IPS-18a (cell line): ENCODE data around the gene IFNG-AS1.

Experiments used
- H3K27ac ChIP-seq: one replicate; pipeline ENCODE4 v1.5.1; 2013; ENCODE audit warnings: low read length
- H3K27me3 ChIP-seq: one replicate; pipeline ENCODE4 v1.6.1; 2013; ENCODE audit warnings: mild to moderate bottlenecking, low read length; ENCODE audit not compliant: control insufficient read depth, insufficient read depth
- H3K36me3 ChIP-seq: one replicate; pipeline ENCODE4 v1.6.1; 2013; ENCODE audit warnings: low read depth, low read length; ENCODE audit not compliant: control insufficient read depth
- H3K4me1 ChIP-seq: one replicate; pipeline ENCODE4 v1.6.1; 2013; ENCODE audit warnings: low read depth, low read length; ENCODE audit not compliant: control insufficient read depth
- H3K4me3 ChIP-seq: one replicate; pipeline ENCODE4 v1.5.1; 2013; ENCODE audit warnings: low read length
- H3K9ac ChIP-seq: one replicate; pipeline ENCODE4 v1.6.1; 2013; ENCODE audit warnings: mild to moderate bottlenecking, low read length, moderate library complexity
- H3K9me3 ChIP-seq: one replicate; pipeline ENCODE4 v1.6.1; 2013; ENCODE audit warnings: low read depth, low read length; ENCODE audit not compliant: control insufficient read depth

IFNG-AS1 gene

DNA sequence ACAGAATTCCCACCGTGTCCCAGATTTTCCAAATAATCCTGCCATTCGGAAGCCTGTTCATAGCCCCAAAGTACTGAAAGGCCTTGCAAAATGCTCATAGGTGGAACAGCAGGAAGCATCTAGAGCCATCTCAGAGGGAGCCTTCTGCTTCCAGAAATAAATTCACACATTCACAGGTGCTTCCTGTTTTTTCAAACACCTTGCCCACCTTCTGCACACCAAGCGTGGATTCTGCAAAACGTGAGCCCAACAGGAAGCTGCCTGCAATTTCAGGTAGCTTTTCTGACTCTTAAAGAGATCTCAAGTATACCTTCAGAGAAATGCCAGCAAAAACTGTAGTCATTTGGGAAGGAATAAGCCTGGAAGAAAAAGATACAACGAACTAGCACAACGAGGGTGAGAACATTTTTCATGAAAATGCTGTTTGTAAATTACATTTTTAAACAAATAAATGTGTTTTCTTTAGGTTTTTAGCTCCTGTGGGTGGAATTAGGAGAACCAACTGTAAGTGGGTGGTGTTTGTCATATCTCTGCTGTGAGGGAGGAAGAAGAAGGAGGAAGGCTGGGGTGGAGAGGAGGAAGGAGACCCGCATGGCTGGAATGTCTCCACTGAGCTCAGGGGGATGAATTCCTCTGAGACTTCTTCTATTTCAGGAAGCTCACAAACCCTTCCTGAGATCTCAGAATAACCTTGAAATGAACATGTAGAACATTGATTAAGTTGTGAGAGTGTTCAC is at the start of gene IFNG-AS1:
Gene IFNG-AS1 (plus strand): TSS at position 264 of the 737 bp plus-strand sequence.
- Histone ChIP-seq H3K9me3 (no peaks in the 10 kb centered on the region), H3K9ac (no peak within 1 kb of the TSS), H3K4me3 (no peak within 1 kb of the TSS), H3K27me3 (no peaks in the 10 kb centered on the region), H3K27ac (no peak within 1 kb of the TSS), H3K36me3 (no peaks in the 10 kb centered on the region), H3K4me1 (no peaks in the 10 kb centered on the region)

DNA sequence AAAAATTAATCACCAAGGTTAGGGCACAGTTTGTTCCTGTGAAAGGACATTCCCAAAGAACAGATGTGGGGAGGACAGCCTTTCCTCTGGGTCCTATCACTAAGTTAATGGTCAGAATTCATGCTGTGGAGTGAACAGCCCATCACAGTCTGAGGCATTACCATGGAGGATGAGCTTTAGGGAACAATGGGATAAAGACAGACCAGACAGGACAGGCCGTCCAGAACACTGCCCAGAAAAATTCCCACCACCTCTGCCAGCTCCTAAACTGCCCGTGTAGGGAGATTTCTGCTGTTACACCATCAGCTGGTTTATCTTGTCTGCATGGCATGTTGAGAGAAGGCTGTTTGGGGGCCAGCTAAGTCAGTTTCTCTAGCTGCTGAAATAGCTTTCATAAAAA is 49.6 kb upstream of the IFNG-AS1 start:
- Histone ChIP-seq H3K4me3 (no peak overlapping the region), H3K27ac (no peak overlapping the region), H3K36me3 (no peaks in the 10 kb centered on the region), H3K9ac (no peak overlapping the region), H3K4me1 (peaks cover 9% of the 10 kb centered on the region), H3K9me3 (no peaks in the 10 kb centered on the region), H3K27me3 (no peaks in the 10 kb centered on the region)

DNA sequence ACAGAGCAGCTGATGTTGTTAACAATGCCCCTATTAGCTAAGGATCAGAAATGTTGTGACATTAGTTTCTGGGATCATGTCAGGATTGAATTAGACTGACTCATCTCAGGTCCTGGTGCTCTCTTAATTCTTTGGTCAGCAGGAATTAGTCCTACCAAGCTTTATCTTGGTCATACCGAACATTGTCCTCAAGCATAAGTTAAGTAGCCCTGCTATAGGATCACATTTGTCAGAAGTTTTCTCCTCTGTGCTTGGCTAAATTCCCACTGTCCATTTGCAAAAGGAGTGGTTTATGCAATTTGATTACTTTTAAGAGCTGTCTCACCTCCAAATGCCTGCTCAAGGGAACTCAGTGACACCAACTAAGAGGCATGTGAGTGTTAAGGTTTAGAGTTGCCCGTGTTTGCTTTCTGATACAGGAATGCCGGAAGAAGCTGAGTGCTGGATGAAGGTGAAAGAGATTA is 48.4 kb upstream of the IFNG-AS1 start:
- H3K27ac ChIP-seq, result no peak overlapping the region
- H3K36me3 ChIP-seq, result no peaks in the 10 kb centered on the region
- no peak overlapping the region for H3K9ac ChIP-seq
- no peaks in the 10 kb centered on the region for H3K27me3 ChIP-seq
- H3K9me3 ChIP-seq, result no peaks in the 10 kb centered on the region
- H3K4me3 ChIP-seq, result no peak overlapping the region
- H3K4me1 ChIP-seq, result peaks cover 9% of the 10 kb centered on the region

DNA sequence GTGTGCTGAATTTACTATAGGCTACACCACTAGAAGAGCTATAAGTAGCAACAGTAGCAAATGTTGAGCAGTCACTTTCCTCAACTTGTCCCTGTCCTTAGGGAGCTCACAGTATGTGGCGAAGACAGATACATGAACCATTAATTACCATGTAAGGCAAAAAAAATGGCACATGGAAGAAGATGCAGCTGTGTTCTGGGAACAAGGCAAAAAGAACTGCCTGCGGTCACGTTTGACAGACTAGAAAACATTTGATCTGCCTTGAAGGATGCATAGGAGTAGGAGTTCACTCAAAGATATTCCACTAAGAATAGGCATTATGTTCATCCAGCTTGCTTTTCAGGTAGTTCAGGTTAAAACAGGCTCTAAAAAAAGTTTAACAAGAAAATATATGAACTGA is 46.5 kb upstream of the IFNG-AS1 start:
- H3K4me1 ChIP-seq, result peaks cover 9% of the 10 kb centered on the region
- no peaks in the 10 kb centered on the region for H3K27me3 ChIP-seq
- no peaks in the 10 kb centered on the region for H3K36me3 ChIP-seq
- no peak overlapping the region for H3K4me3 ChIP-seq
- H3K9ac ChIP-seq, result no peak overlapping the region
- no peak overlapping the region for H3K27ac ChIP-seq
- H3K9me3 ChIP-seq, result no peaks in the 10 kb centered on the region

DNA sequence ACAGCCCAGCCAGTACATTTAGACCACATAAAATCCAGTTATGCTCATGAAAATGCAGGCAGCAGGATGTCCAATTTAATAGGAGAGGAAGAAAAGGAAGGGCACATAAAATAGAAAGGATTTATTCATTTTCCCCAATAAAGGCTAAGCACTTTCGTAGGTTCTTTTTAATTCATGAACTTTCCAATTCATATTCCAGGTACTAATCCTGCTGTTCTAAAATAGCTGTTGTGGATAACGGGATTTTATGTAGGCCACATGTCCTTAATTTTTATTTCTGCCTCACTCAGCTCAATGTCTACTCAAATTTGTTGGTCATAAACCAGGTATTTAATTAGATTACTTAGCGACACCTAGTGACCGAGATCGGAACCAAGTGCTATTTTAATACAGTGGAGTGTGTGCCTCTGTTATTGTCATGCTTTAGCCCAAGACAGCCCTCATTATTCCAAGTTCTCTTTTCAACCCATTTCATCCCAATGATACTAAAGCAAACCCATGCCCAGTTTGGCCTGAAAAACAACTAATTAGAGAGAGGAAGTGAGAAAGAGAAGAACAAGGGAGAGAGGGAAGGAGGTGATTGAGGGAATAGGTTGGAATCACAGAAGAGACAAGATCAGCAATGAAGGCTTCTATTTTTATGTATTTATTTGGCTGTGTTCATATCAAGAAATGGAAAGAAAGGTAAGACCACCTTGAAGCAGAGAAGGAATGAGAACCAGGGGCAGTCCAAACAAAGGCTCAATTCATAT is 45.9 kb upstream of the IFNG-AS1 start:
- Histone ChIP-seq H3K9me3 (no peaks in the 10 kb centered on the region), H3K27me3 (no peaks in the 10 kb centered on the region), H3K36me3 (no peaks in the 10 kb centered on the region), H3K4me1 (peaks cover 9% of the 10 kb centered on the region), H3K4me3 (no peak overlapping the region), H3K27ac (no peak overlapping the region), H3K9ac (no peak overlapping the region)

DNA sequence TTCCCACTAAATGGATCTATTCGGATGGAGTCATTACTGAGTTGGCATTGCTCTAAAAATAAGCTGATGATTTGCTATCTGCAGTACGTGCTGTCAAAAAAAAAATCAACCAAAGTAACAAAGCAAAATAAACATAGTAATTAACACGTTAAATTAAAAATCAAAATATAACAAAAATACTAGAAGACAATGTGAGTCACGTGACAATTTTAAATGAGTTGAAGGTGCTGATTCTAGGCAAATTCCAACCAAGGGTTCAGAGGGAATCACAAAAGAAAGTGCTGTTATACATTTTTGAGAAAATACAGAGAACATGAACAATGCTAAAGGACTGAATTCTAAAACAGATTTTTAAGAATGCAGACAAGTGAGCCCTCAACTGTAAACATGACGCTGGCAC is 45.2 kb upstream of the IFNG-AS1 start:
- H3K9me3 ChIP-seq, result no peaks in the 10 kb centered on the region
- no peaks in the 10 kb centered on the region for H3K36me3 ChIP-seq
- H3K4me3 ChIP-seq, result no peak overlapping the region
- peaks cover 9% of the 10 kb centered on the region for H3K4me1 ChIP-seq
- H3K27me3 ChIP-seq, result no peaks in the 10 kb centered on the region
- H3K9ac ChIP-seq, result no peak overlapping the region
- H3K27ac ChIP-seq, result no peak overlapping the region

DNA sequence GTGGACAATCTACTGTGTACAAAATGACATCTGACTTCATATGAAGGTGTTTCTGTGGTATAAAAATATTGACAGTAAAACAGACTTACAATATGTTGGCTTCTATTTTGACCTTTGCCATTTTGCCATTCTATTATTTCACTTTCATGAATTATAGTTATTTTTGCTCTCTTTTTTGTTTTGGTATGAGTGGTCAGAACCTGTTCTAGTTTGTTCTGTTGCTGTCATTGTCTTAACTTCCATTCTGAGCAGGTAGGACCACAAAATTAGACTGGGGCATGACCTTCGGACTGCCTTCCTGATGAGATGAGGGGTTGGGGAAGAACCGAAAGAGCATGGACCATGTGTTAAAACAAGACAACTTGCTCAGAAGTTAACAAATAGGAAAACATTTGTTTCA is 36.5 kb upstream of the IFNG-AS1 start:
- H3K9ac ChIP-seq, result no peak overlapping the region
- H3K4me1 ChIP-seq, result no peaks in the 10 kb centered on the region
- H3K4me3 ChIP-seq, result no peak overlapping the region
- no peak overlapping the region for H3K27ac ChIP-seq
- H3K27me3 ChIP-seq, result no peaks in the 10 kb centered on the region
- H3K9me3 ChIP-seq, result no peaks in the 10 kb centered on the region
- H3K36me3 ChIP-seq, result no peaks in the 10 kb centered on the region

- Histone ChIP-seq H3K27ac (no peak overlapping the region), H3K4me1 (no peaks in the 10 kb centered on the region), H3K4me3 (no peak overlapping the region), H3K9ac (no peak overlapping the region), H3K9me3 (no peaks in the 10 kb centered on the region), H3K27me3 (no peaks in the 10 kb centered on the region), H3K36me3 (no peaks in the 10 kb centered on the region)
These were observed 31.9 kb upstream of the IFNG-AS1 start for GRCh38 chr12:67957383-67957782.

- Histone ChIP-seq H3K27ac (no peak overlapping the region), H3K36me3 (no peaks in the 10 kb centered on the region), H3K27me3 (no peaks in the 10 kb centered on the region), H3K9me3 (no peaks in the 10 kb centered on the region), H3K9ac (no peak overlapping the region), H3K4me1 (no peaks in the 10 kb centered on the region), H3K4me3 (no peak overlapping the region)
These were observed 31.1 kb upstream of the IFNG-AS1 start for GRCh38 chr12:67958187-67958586.

GRCh38 chr12:67964456-67964855 is 24.8 kb upstream of the IFNG-AS1 start:
- H3K27ac ChIP-seq, result no peak overlapping the region
- H3K9ac ChIP-seq, result no peak overlapping the region
- H3K9me3 ChIP-seq, result no peaks in the 10 kb centered on the region
- H3K36me3 ChIP-seq, result no peaks in the 10 kb centered on the region
- H3K4me1 ChIP-seq, result no peaks in the 10 kb centered on the region
- H3K27me3 ChIP-seq, result no peaks in the 10 kb centered on the region
- no peak overlapping the region for H3K4me3 ChIP-seq

- no peaks in the 10 kb centered on the region for H3K4me1 ChIP-seq
- H3K36me3 ChIP-seq, result no peaks in the 10 kb centered on the region
- H3K27ac ChIP-seq, result no peak overlapping the region
- H3K9me3 ChIP-seq, result no peaks in the 10 kb centered on the region
- H3K27me3 ChIP-seq, result no peaks in the 10 kb centered on the region
- no peak overlapping the region for H3K9ac ChIP-seq
- no peak overlapping the region for H3K4me3 ChIP-seq
These were observed 22.7 kb upstream of the IFNG-AS1 start for GRCh38 chr12:67966560-67966959.

DNA sequence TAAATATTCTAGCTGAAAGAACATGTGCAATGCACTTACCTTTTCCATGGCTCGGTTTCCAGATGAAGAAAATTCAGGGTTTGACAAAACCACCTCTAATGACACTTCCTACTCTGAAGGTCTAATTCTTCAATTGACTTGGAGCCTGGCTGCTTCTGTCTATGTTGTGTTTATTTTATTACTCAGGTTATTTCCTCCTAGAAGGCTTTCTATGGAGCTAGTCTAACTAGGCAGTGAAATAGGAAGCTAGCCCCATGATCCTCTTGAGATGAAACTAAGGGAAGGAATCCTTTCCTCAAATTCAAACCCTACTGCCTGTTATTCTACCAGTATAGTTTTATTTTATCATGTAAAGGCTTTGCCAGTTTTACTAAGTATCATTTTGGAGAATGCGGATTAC is 20.9 kb upstream of the IFNG-AS1 start:
- Histone ChIP-seq H3K4me3 (no peak overlapping the region), H3K9ac (no peak overlapping the region), H3K27ac (no peak overlapping the region), H3K9me3 (no peaks in the 10 kb centered on the region), H3K27me3 (no peaks in the 10 kb centered on the region), H3K4me1 (no peaks in the 10 kb centered on the region), H3K36me3 (no peaks in the 10 kb centered on the region)
